ENCODE results near the gene GPR21.

- TF ChIP-seq EZH2 (IDR thresholded peaks at IDR 0.05; ENCODE audit: insufficient read depth, poor library complexity, severe bottlenecking), result no peak
- no peak for TF ChIP-seq EZH2phosphoT487 (IDR thresholded peaks at IDR 0.05; ENCODE audit: insufficient read depth, low read depth)
Measured at GRCh38 chr9:123073991-123074422, 40.5 kb downstream of the GPR21 start.
